Natural killer cell (primary cell): Measurements from ENCODE around the gene LZIC. TPM values are rescaled to one million over a fixed set of nuclear protein-coding genes. Genes with fewer than 3 reads are reported as not detected.

ENCODE experiments used
- ATAC-seq, 3 donors: fragments of 150-1000 bp in 2 of 3; fragments of 200-7000 bp in 1 of 3; cut with Tn5 transposase; 1 replicate in 1 of 3; 2 replicates in 2 of 3; pipeline ENCODE4 v1.10.0; 2021; ENCODE audit warnings: mild to moderate bottlenecking in 2 of 3, moderate library complexity in 2 of 3
- DNase-seq, 2 donors: peaks; one replicate each; pipeline versions ENCODE4 v3.0.0 to v3.0.0-alpha.2; 2013 to 2021; ENCODE audit warnings: mixed read lengths in 1 of 2
- H3K27ac ChIP-seq: one replicate; pipeline ENCODE4 v1.5.1; 2013; ENCODE audit warnings: mild to moderate bottlenecking, low read length
- H3K27me3 ChIP-seq: one replicate; pipeline ENCODE4 v1.6.1; 2013; ENCODE audit warnings: low read length; ENCODE audit not compliant: control insufficient read depth, insufficient read depth
- H3K36me3 ChIP-seq: one replicate; pipeline ENCODE4 v1.6.1; 2013; ENCODE audit warnings: low read length; ENCODE audit not compliant: control insufficient read depth, insufficient read depth
- H3K4me1 ChIP-seq: one replicate; pipeline ENCODE4 v1.6.1; 2013; ENCODE audit warnings: low read length; ENCODE audit not compliant: control insufficient read depth, insufficient read depth
- H3K4me3 ChIP-seq: one replicate; pipeline ENCODE4 v1.5.1; 2013; ENCODE audit warnings: low read length
- H3K9me3 ChIP-seq: one replicate; pipeline ENCODE4 v1.6.1; 2013; ENCODE audit warnings: low read length; ENCODE audit not compliant: control insufficient read depth, insufficient read depth
- H3K27ac Mint-ChIP-seq, 2 donors: one replicate each; pipeline ENCODE4 v1.8.0; 2022; ENCODE audit warnings: mild to moderate bottlenecking in 2 of 2, mixed read lengths in 2 of 2, moderate library complexity in 1 of 2
- H3K27me3 Mint-ChIP-seq, 2 donors: one replicate each; pipeline ENCODE4 v1.8.0; 2022; ENCODE audit warnings: low read depth in 2 of 2, mixed read lengths in 2 of 2
- H3K36me3 Mint-ChIP-seq: one replicate; pipeline ENCODE4 v1.8.0; 2022; ENCODE audit warnings: mixed read lengths
- H3K4me1 Mint-ChIP-seq, 2 donors: one replicate each; pipeline ENCODE4 v1.8.0; 2022; ENCODE audit warnings: mixed read lengths in 2 of 2
- H3K4me3 Mint-ChIP-seq: one replicate; pipeline ENCODE4 v1.8.0; 2022; ENCODE audit warnings: mild to moderate bottlenecking, moderate library complexity, mixed read lengths
- H3K9me3 Mint-ChIP-seq, 2 donors: one replicate each; pipeline ENCODE4 v1.8.0; 2022; ENCODE audit warnings: mixed read lengths in 2 of 2
- CTCF ChIP-seq: fragments of 200-600 bp; IDR thresholded peaks from one replicate; pipeline ENCODE4 v1.8.0; 2022; ENCODE audit warnings: antibody characterized with exemption
- WGBS: methylation state at CpG from one replicate; pipeline ENCODE4 v1.1.7; 2013; ENCODE audit warnings: missing lambda C conversion rate; ENCODE audit not compliant: insufficient coverage; 5-methylcytosine and 5-hydroxymethylcytosine counted together
- intact Hi-C: fragments of 100-400 bp; cut with micrococcal nuclease; formaldehyde crosslinking; loops from one replicate; pipeline ENCODE4 v1.14.2; 2022
- total RNA-seq, 4 donors: library from RNA; stranded (reverse); fragments of 120-200 nt in 1 of 4; gene quantifications; one replicate each; pipeline versions ENCODE4 v1.2.3 to v1.2.4, GENCODE V29; 2013 to 2022

The LZIC gene
- total RNA-seq, 3 donors from 2014 or later (not counting 1 experiment from before 2014, with no cell fraction given), result 19.5 to 21.9 (median 21.7) TPM

GRCh38 chr1:9889411-9889810 is 53.8 kb downstream of the LZIC start:
- DNase-seq (no peak), ATAC-seq (no peak)
- H3K27me3 ChIP-seq, result no peaks in the 10 kb centered on the region
- H3K9me3 ChIP-seq, result no peaks in the 10 kb centered on the region
- WGBS, result 59% methylated on average over 6 of the region's 8 CpGs
- Mint-ChIP-seq H3K27me3 (no peaks in the 10 kb centered on the region), H3K4me3 (no peak overlapping the region), H3K9me3 (no peaks in the 10 kb centered on the region), H3K36me3 (no peaks in the 10 kb centered on the region), H3K4me1 (peaks cover 33 to 37% of the 10 kb centered on the region in 2 donors), H3K27ac (peak overlapping the region; percentile 50 to 52)
- H3K4me1 ChIP-seq, result peaks cover 12% of the 10 kb centered on the region
- TF ChIP-seq CTCF, result no peak
- intact Hi-C loops, result no loop called here
- H3K4me3 ChIP-seq, result no peak overlapping the region
- no peak overlapping the region for H3K27ac ChIP-seq
- peaks cover 6% of the 10 kb centered on the region for H3K36me3 ChIP-seq

- no peak for DNase-seq
- intact Hi-C loops, result no loop called here
- Mint-ChIP-seq H3K4me1 (peaks cover 33 to 38% of the 10 kb centered on the region in 2 donors), H3K36me3 (no peaks in the 10 kb centered on the region), H3K27me3 (no peaks in the 10 kb centered on the region), H3K9me3 (no peaks in the 10 kb centered on the region), H3K27ac (peak overlapping the region in 1 of 2 donors; percentile 52), H3K4me3 (no peak overlapping the region)
- no peaks in the 10 kb centered on the region for H3K9me3 ChIP-seq
- H3K4me1 ChIP-seq, result peaks cover 17% of the 10 kb centered on the region
- no peak overlapping the region for H3K4me3 ChIP-seq
- H3K36me3 ChIP-seq, result peaks cover 6% of the 10 kb centered on the region
- no peak for TF ChIP-seq CTCF
- WGBS, result 94% methylated on average over 9 of the region's 9 CpGs
- H3K27me3 ChIP-seq, result no peaks in the 10 kb centered on the region
- no peak overlapping the region for H3K27ac ChIP-seq
- no peak for ATAC-seq
Observed at GRCh38 chr1:9888886-9889285, 54.3 kb downstream of the LZIC start.

GRCh38 chr1:9887070-9887469 is 56.1 kb downstream of the LZIC start:
- Histone ChIP-seq H3K4me1 (peaks cover 35% of the 10 kb centered on the region), H3K36me3 (peaks cover 8% of the 10 kb centered on the region), H3K27ac (no peak overlapping the region), H3K9me3 (no peaks in the 10 kb centered on the region), H3K27me3 (no peaks in the 10 kb centered on the region), H3K4me3 (no peak overlapping the region)
- 94% methylated on average over 4 of the region's 4 CpGs for WGBS
- Mint-ChIP-seq H3K36me3 (no peaks in the 10 kb centered on the region), H3K4me3 (no peak overlapping the region), H3K4me1 (peaks cover 41% of the 10 kb centered on the region in 2 donors), H3K27ac (no peak overlapping the region), H3K27me3 (no peaks in the 10 kb centered on the region), H3K9me3 (no peaks in the 10 kb centered on the region)
- intact Hi-C loops, result no loop called here
- ATAC-seq, result no peak
- no peak for DNase-seq
- no peak for TF ChIP-seq CTCF

- Histone ChIP-seq H3K9me3 (no peaks in the 10 kb centered on the region), H3K36me3 (peaks cover 8% of the 10 kb centered on the region), H3K27ac (no peak overlapping the region), H3K4me1 (peaks cover 43% of the 10 kb centered on the region), H3K4me3 (no peak overlapping the region), H3K27me3 (no peaks in the 10 kb centered on the region)
- Mint-ChIP-seq H3K4me1 (peaks cover 49 to 50% of the 10 kb centered on the region in 2 donors), H3K27ac (no peak overlapping the region), H3K36me3 (no peaks in the 10 kb centered on the region), H3K27me3 (no peaks in the 10 kb centered on the region), H3K4me3 (no peak overlapping the region), H3K9me3 (no peaks in the 10 kb centered on the region)
- DNase-seq, result no peak
- TF ChIP-seq CTCF, result no peak
- intact Hi-C loops, result no loop called here
- WGBS, result 95% methylated on average over 17 of the region's 17 CpGs
- ATAC-seq, result no peak
Observed at GRCh38 chr1:9886092-9886742, 57.0 kb downstream of the LZIC start.
